ENCODE data around the gene URAD. TPM values are rescaled to one million over a fixed set of nuclear protein-coding genes. Genes with fewer than 3 reads are reported as not detected.

The URAD gene
- total and polyA plus RNA-seq, 2 experiments from 2014 or later, result not detected

DNA sequence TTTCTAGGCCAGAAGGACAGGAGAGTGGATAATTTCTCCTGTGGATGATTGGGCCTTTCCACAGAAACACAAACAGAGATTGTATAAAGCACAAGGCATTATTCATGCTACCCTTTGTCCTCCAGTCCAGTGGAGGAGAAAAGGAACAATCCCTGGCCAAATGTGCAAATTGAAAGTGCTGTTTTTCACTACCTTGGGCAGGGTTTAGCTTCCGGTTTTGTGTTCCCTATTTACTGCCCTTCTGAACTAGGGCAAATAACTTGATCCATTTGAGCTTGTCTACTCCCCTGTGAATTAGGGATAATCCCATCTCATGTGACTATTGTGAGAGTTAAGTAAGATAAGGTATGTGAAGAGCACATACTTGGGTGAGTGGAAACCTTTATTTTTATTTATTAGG lies 55.4 kb downstream of the URAD start:
- Histone ChIP-seq H3K27ac (no peak overlapping the region), H3K4me3 (no peak overlapping the region), H3K9me3 (ENCODE audit: low read depth) (no peaks in the 10 kb centered on the region), H3K27me3 (peaks cover 69% of the 10 kb centered on the region), H3K4me1 (ENCODE audit: low read depth) (no peaks in the 10 kb centered on the region), H3K36me3 (no peaks in the 10 kb centered on the region)
- TF ChIP-seq, protein P1, sequence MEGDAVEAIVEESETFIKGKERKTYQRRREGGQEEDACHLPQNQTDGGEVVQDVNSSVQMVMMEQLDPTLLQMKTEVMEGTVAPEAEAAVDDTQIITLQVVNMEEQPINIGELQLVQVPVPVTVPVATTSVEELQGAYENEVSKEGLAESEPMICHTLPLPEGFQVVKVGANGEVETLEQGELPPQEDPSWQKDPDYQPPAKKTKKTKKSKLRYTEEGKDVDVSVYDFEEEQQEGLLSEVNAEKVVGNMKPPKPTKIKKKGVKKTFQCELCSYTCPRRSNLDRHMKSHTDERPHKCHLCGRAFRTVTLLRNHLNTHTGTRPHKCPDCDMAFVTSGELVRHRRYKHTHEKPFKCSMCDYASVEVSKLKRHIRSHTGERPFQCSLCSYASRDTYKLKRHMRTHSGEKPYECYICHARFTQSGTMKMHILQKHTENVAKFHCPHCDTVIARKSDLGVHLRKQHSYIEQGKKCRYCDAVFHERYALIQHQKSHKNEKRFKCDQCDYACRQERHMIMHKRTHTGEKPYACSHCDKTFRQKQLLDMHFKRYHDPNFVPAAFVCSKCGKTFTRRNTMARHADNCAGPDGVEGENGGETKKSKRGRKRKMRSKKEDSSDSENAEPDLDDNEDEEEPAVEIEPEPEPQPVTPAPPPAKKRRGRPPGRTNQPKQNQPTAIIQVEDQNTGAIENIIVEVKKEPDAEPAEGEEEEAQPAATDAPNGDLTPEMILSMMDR (IDR thresholded peaks at IDR 0.05; ENCODE audit: low read depth, low read length), result no peak
- no peak for DNase-seq (ENCODE audit: low read depth in 1 of 2, low spot score in 1 of 2)

GRCh38 chr13:27929868-27930267 lies 58.6 kb downstream of the URAD start:
- Histone ChIP-seq H3K4me3 (no peak overlapping the region), H3K4me1 (ENCODE audit: low read depth) (no peaks in the 10 kb centered on the region), H3K9me3 (ENCODE audit: low read depth) (no peaks in the 10 kb centered on the region), H3K27ac (no peak overlapping the region), H3K36me3 (no peaks in the 10 kb centered on the region), H3K27me3 (peaks cover 96% of the 10 kb centered on the region)
- TF ChIP-seq, protein P1 (IDR thresholded peaks at IDR 0.05; ENCODE audit: low read depth, low read length), result no peak
- DNase-seq (ENCODE audit: low read depth in 1 of 2, low spot score in 1 of 2), result no peak

DNA sequence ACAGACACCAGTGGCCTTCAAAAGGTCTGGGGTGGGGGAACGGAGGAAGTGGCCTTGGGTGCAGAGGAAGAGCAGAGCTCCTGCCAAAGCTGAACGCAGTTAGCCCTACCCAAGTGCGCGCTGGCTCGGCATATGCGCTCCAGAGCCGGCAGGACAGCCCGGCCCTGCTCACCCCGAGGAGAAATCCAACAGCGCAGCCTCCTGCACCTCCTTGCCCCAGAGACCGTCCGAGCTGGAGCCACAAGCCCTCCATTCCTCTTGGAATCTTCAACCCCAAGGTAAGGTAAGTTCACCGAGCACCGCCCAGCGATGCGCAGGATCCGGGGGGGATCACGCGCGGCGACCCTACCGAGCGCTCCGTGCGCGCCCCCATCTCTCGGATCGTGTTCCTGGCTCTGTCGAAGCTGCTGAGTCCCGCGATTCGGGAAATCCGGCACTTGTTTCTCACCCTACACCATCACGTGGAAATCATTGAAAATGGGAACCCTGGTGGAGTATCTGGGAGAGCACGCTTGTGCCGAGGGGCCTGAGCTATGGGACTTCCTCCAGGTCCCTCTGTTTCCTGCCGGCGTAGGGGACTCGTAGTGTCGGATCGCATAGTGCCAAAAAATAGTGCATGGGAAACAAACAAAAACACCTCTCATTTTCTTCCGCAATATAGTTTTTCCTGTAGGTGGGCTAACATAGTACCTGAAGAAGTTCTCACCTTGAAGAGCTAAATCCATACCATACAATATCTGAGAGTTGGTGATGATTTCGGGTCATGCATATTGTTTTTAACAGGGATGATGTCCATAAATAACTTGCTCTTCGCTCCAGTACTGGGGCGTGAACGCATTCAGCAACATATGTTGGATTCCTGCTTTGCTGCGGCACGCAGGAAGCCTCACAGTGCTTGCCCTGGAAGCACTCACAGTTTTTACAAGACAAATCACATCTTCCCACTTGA lies 59.4 kb downstream of the URAD start:
- H3K4me3 ChIP-seq, result no peak overlapping the region
- no peaks in the 10 kb centered on the region for H3K4me1 ChIP-seq (ENCODE audit: low read depth)
- TF ChIP-seq, protein P1 (IDR thresholded peaks at IDR 0.05; ENCODE audit: low read depth, low read length), result no peak
- H3K27ac ChIP-seq, result no peak overlapping the region
- H3K9me3 ChIP-seq (ENCODE audit: low read depth), result no peaks in the 10 kb centered on the region
- DNase-seq (ENCODE audit: low read depth in 1 of 2, low spot score in 1 of 2), result no peak
- peaks cover 100% of the 10 kb centered on the region for H3K27me3 ChIP-seq
- no peaks in the 10 kb centered on the region for H3K36me3 ChIP-seq

DNA sequence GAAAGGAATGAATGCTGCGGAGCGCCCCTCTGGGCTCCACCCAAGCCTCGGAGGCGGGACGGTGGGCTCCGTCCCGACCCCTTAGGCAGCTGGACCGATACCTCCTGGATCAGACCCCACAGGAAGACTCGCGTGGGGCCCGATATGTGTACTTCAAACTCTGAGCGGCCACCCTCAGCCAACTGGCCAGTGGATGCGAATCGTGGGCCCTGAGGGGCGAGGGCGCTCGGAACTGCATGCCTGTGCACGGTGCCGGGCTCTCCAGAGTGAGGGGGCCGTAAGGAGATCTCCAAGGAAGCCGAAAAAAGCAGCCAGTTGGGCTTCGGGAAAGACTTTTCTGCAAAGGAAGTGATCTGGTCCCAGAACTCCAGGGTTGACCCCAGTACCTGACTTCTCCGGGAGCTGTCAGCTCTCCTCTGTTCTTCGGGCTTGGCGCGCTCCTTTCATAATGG lies 60.1 kb downstream of the URAD start:
- Histone ChIP-seq H3K9me3 (ENCODE audit: low read depth) (no peaks in the 10 kb centered on the region), H3K4me3 (no peak overlapping the region), H3K4me1 (ENCODE audit: low read depth) (no peaks in the 10 kb centered on the region), H3K27ac (no peak overlapping the region), H3K36me3 (no peaks in the 10 kb centered on the region), H3K27me3 (peaks cover 100% of the 10 kb centered on the region)
- TF ChIP-seq, protein P1 (IDR thresholded peaks at IDR 0.05; ENCODE audit: low read depth, low read length), result no peak
- DNase-seq (ENCODE audit: low read depth in 1 of 2, low spot score in 1 of 2), result no peak

Other genes with a start within 250 kb of the URAD start
- not detected in 2 replicates for gene GSX1, start 196.2 kb downstream of the URAD start, total RNA-seq
- not detected in 2 replicates for gene GSX1, start 196.2 kb downstream of the URAD start, polyA plus RNA-seq
- not detected in 2 replicates for gene PDX1, start 68.7 kb downstream of the URAD start, total RNA-seq
- gene PDX1, start 68.7 kb downstream of the URAD start, polyA plus RNA-seq, result not detected in 2 replicates
- gene CDX2, start 19.4 kb downstream of the URAD start, total RNA-seq, result not detected in 2 replicates
- not detected in 2 replicates for gene CDX2, start 19.4 kb downstream of the URAD start, polyA plus RNA-seq
- gene FLT3, start 111.9 kb upstream of the URAD start, total RNA-seq, result 0.06 TPM in 1 of 2 replicates, not detected in the other
- gene FLT3, start 111.9 kb upstream of the URAD start, polyA plus RNA-seq, result not detected in 2 replicates
- 13.9 and 25.1 TPM in 2 replicates for gene PAN3, start 149.9 kb upstream of the URAD start, total RNA-seq
- gene PAN3, start 149.9 kb upstream of the URAD start, polyA plus RNA-seq, result 7.8 and 8.6 TPM in 2 replicates